H9 (cell line): ENCODE measurements around the gene CCNY. TPM values are rescaled to one million over a fixed set of nuclear protein-coding genes. Genes with fewer than 3 reads are reported as not detected.

Experiments
- DNase-seq: peaks from one replicate; pipeline ENCODE4 v3.0.0-alpha.2; 2017
- H2AFZ ChIP-seq: one replicate; pipeline ENCODE4 v1.6.1; 2013; ENCODE audit warnings: mild to moderate bottlenecking, low read length, control low read depth, moderate library complexity
- H2AK5ac ChIP-seq: 2 replicates; pipeline ENCODE4 v1.6.1; 2013; ENCODE audit warnings: low read length, control low read depth, mixed read lengths; ENCODE audit not compliant: insufficient read length
- H2BK120ac ChIP-seq: one replicate; pipeline ENCODE4 v1.6.1; 2013; ENCODE audit warnings: low read depth, mild to moderate bottlenecking, low read length, control low read depth, inconsistent platforms; ENCODE audit not compliant: poor library complexity, severe bottlenecking
- H2BK12ac ChIP-seq: 2 replicates; pipeline ENCODE4 v1.6.1; 2013; ENCODE audit warnings: low read length, control low read depth, mixed read lengths, low read depth; ENCODE audit not compliant: insufficient read length
- H2BK15ac ChIP-seq: 2 replicates; pipeline ENCODE4 v1.6.1; 2013; ENCODE audit warnings: low read depth, low read length, control low read depth
- H2BK20ac ChIP-seq: one replicate; pipeline ENCODE4 v1.6.1; 2013; ENCODE audit warnings: low read depth, mild to moderate bottlenecking, low read length, control low read depth, inconsistent platforms; ENCODE audit not compliant: poor library complexity, severe bottlenecking
- H2BK5ac ChIP-seq: 2 replicates; pipeline ENCODE4 v1.6.1; 2013; ENCODE audit warnings: low read length, control low read depth, mixed read lengths; ENCODE audit not compliant: insufficient read length
- H3K14ac ChIP-seq: 2 replicates; pipeline ENCODE4 v1.6.1; 2013; ENCODE audit warnings: low read length, control low read depth; ENCODE audit not compliant: insufficient read depth
- H3K18ac ChIP-seq: 2 replicates; pipeline ENCODE4 v1.6.1; 2013; ENCODE audit warnings: low read depth, mild to moderate bottlenecking, mixed read lengths, low read length, control low read depth; ENCODE audit not compliant: insufficient read length
- H3K23ac ChIP-seq: 2 replicates; pipeline ENCODE4 v1.6.1; 2013; ENCODE audit warnings: low read length, control low read depth, mixed read lengths, low read depth; ENCODE audit not compliant: insufficient read length
- H3K23me2 ChIP-seq: 2 replicates; pipeline ENCODE4 v1.6.1; 2013; ENCODE audit warnings: low read depth, mild to moderate bottlenecking, mixed read lengths, low read length, control low read depth; ENCODE audit not compliant: insufficient read length, poor library complexity, severe bottlenecking
- H3K27ac ChIP-seq: 2 replicates; pipeline ENCODE4 v1.5.1; 2013; ENCODE audit warnings: low read length, control low read depth, mixed read lengths, low read depth; ENCODE audit not compliant: insufficient read length
- H3K27me3 ChIP-seq: 2 replicates; pipeline ENCODE4 v1.6.1; 2013; ENCODE audit warnings: low read length, control low read depth, inconsistent platforms; ENCODE audit not compliant: insufficient read depth
- H3K4ac ChIP-seq: 2 replicates; pipeline ENCODE4 v1.6.1; 2013; ENCODE audit warnings: low read depth, mild to moderate bottlenecking, control low read depth, inconsistent platforms, low read length, moderate library complexity
- H3K4me1 ChIP-seq: 2 replicates; pipeline ENCODE4 v1.6.1; 2013; ENCODE audit warnings: low read length, control low read depth, inconsistent platforms; ENCODE audit not compliant: insufficient read depth
- H3K4me2 ChIP-seq: 2 replicates; pipeline ENCODE4 v1.6.1; 2013; ENCODE audit warnings: low read length, control low read depth, mixed read lengths; ENCODE audit not compliant: insufficient read length, insufficient read depth
- H3K56ac ChIP-seq: 2 replicates; pipeline ENCODE4 v1.6.1; 2013; ENCODE audit warnings: low read depth, mild to moderate bottlenecking, mixed read lengths, low read length, control low read depth; ENCODE audit not compliant: insufficient read length
- H3K79me1 ChIP-seq: 2 replicates; pipeline ENCODE4 v1.6.1; 2013; ENCODE audit warnings: low read depth, mild to moderate bottlenecking, moderate library complexity, low read length, control low read depth, inconsistent platforms; ENCODE audit not compliant: insufficient read depth, poor library complexity, severe bottlenecking
- H3K79me2 ChIP-seq: 2 replicates; pipeline ENCODE4 v1.6.1; 2013; ENCODE audit warnings: low read length, control low read depth, inconsistent platforms; ENCODE audit not compliant: insufficient read depth
- H3K9ac ChIP-seq: 2 replicates; pipeline ENCODE4 v1.6.1; 2013; ENCODE audit warnings: low read length, control low read depth, mixed read lengths; ENCODE audit not compliant: insufficient read length; ENCODE audit errors: extremely low read depth
- H3K9me3 ChIP-seq: one replicate; pipeline ENCODE4 v1.6.1; 2013; ENCODE audit warnings: low read depth, low read length, inconsistent platforms; ENCODE audit not compliant: control insufficient read depth
- H3T11ph ChIP-seq: one replicate; pipeline ENCODE4 v1.6.1; 2013; ENCODE audit warnings: mild to moderate bottlenecking, low read length, control low read depth, inconsistent platforms
- H4K20me1 ChIP-seq: one replicate; pipeline ENCODE4 v1.6.1; 2013; ENCODE audit not compliant: control insufficient read depth, insufficient read length, insufficient read depth
- H4K5ac ChIP-seq: 2 replicates; pipeline ENCODE4 v1.6.1; 2013; ENCODE audit warnings: low read depth, mild to moderate bottlenecking, mixed read lengths, low read length, control low read depth; ENCODE audit not compliant: insufficient read length
- H4K8ac ChIP-seq: replicated peaks from 2 replicates; pipeline ENCODE4 v1.6.1; 2013; ENCODE audit warnings: low read length, control low read depth, mixed read lengths, low read depth; ENCODE audit not compliant: insufficient read length
- H4K91ac ChIP-seq: 2 replicates; pipeline ENCODE4 v1.6.1; 2013; ENCODE audit warnings: low read depth, mild to moderate bottlenecking, moderate library complexity, mixed read lengths, low read length, control low read depth; ENCODE audit not compliant: insufficient read length
- H3K27ac Mint-ChIP-seq, 3 experiments: 2 replicates in 2 of 3; 3 replicates in 1 of 3; pipeline ENCODE4 v1.8.0; 2020 to 2021; ENCODE audit warnings: mixed read lengths in 3 of 3, mild to moderate bottlenecking in 1 of 3, moderate library complexity in 1 of 3
- H3K27me3 Mint-ChIP-seq: 2 replicates; pipeline ENCODE4 v1.8.0; 2021; ENCODE audit warnings: low read depth, mild to moderate bottlenecking, moderate library complexity, mixed read lengths
- H3K36me3 Mint-ChIP-seq, 3 experiments: 2 replicates in 2 of 3; 3 replicates in 1 of 3; pipeline ENCODE4 v1.8.0; 2020 to 2021; ENCODE audit warnings: low read depth in 3 of 3, mixed read lengths in 3 of 3; ENCODE audit not compliant: insufficient read depth in 1 of 3
- H3K4me1 Mint-ChIP-seq, 2 experiments: 2 replicates each; pipeline ENCODE4 v1.8.0; 2020; ENCODE audit warnings: mixed read lengths in 2 of 2
- H3K4me3 Mint-ChIP-seq, 2 experiments: 2 replicates in 1 of 2; 3 replicates in 1 of 2; pipeline ENCODE4 v1.8.0; 2020 to 2021; ENCODE audit warnings: mild to moderate bottlenecking in 2 of 2, mixed read lengths in 2 of 2, moderate library complexity in 1 of 2
- H3K9me3 Mint-ChIP-seq, 2 experiments: 2 replicates in 1 of 2; 3 replicates in 1 of 2; pipeline ENCODE4 v1.8.0; 2020; ENCODE audit warnings: mild to moderate bottlenecking in 2 of 2, mixed read lengths in 2 of 2, moderate library complexity in 1 of 2
- CTCF ChIP-seq: fragments of 200-600 bp; sonication (generic); conservative IDR thresholded peaks from 3 replicates; pipeline ENCODE4 v1.8.0; 2021; ENCODE audit warnings: antibody characterized with exemption, mild to moderate bottlenecking
- WGBS: extraction: QIAGEN DNeasy Blood & Tissue Kit; methylation state at CpG from one replicate; pipeline ENCODE4 v1.1.7; 2013; ENCODE audit warnings: missing lambda C conversion rate, low lambda C conversion rate, mixed read lengths; ENCODE audit not compliant: insufficient read length; ENCODE audit errors: extremely low coverage; 5-methylcytosine and 5-hydroxymethylcytosine counted together
- total RNA-seq: library from RNA; stranded (reverse); gene quantifications from 2 replicates; pipeline ENCODE4 v1.2.1, GENCODE V29; 2021

CCNY gene
- total RNA-seq, 1 experiment from 2014 or later: 62.1 TPM

GRCh38 chr10:35486297-35486990 is 150.1 kb downstream of the CCNY start:
- Histone ChIP-seq H3K23me2 (no peaks in the 10 kb centered on the region), H4K91ac (no peak overlapping the region), H2AFZ (no peak overlapping the region), H3K14ac (no peak overlapping the region), H3K9ac (no peak overlapping the region), H3K4ac (no peak overlapping the region), H3K9me3 (no peaks in the 10 kb centered on the region), H3K4me2 (no peak overlapping the region), H3K27me3 (no peaks in the 10 kb centered on the region), H3K4me1 (no peaks in the 10 kb centered on the region), H3K18ac (no peak overlapping the region), H2AK5ac (no peak overlapping the region), H3K23ac (no peak overlapping the region), H3K79me1 (peaks cover 2% of the 10 kb centered on the region), H2BK20ac (no peak overlapping the region), H3K79me2 (no peaks in the 10 kb centered on the region), H4K20me1 (no peaks in the 10 kb centered on the region), H3K56ac (no peak overlapping the region), H2BK5ac (no peak overlapping the region), H3K27ac (no peak overlapping the region), H3T11ph (no peak overlapping the region), H2BK120ac (no peak overlapping the region), H2BK12ac (no peak overlapping the region), H4K8ac (no peak overlapping the region), H4K5ac (no peak overlapping the region), H2BK15ac (no peak overlapping the region)
- no peaks in the 10 kb centered on the region for H3K27me3 Mint-ChIP-seq
- no peak overlapping the region for H3K4me3 Mint-ChIP-seq
- no peak for TF ChIP-seq CTCF
- H3K27ac Mint-ChIP-seq: peak overlapping the region in 1 of 3 experiments; percentile 20; a peak in 3 of 7 replicates
- no CpG with 5 or more reads among the region's 5 CpGs for WGBS
- peaks cover 5 to 12% (median 10%) of the 10 kb centered on the region in 3 experiments; a peak in 4 of 7 replicates for H3K36me3 Mint-ChIP-seq
- DNase-seq: no peak
- H3K9me3 Mint-ChIP-seq: no peaks in the 10 kb centered on the region
- H3K4me1 Mint-ChIP-seq: no peaks in the 10 kb centered on the region
